G401.6 (cell line): ENCODE results near the gene THRAP3.
"Not testable (repeated sequence)": the region's sequence is repeated elsewhere in the genome, so short reads cannot be mapped to it uniquely, and the experiment has no call there.

Experiments
- FAIRE-seq: peaks from 2 replicates; lab custom pipeline; 2012; peaks lifted over from hg19 to GRCh38; lab: Jason Lieb, UNC

The THRAP3 gene

GRCh38 chr1:36223996-36224536, at the start of gene THRAP3:
TSS of gene THRAP3 (plus strand) at chr1:36224443. CDS start at chr1:36282564, 58,121 bp downstream.
- FAIRE-seq, result peak; percentile 98

DNA sequence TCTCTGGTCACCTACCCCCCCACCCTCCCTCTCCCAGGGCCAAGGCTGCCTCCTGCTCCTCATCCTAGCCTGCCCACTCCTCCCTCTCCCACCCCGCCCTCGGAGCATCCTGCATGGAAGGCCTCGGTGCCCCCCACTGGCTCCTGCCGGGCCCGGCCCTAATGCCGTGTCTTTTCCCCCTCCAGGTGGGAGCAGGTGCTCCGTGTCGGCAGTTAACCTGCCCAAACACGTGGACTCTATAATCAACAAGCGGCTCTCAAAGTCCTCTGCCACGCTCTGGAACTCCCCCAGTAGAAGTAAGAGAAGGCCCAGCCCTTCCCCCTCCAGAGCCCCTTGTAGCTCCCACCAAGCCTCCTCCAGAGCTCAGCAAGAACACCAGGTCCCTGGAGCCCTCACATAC, 49.5 kb upstream of the THRAP3 start:
- no peak for FAIRE-seq

- FAIRE-seq, result no peak
Measured at GRCh38 chr1:36175137-36176095, 48.8 kb upstream of the THRAP3 start.

DNA sequence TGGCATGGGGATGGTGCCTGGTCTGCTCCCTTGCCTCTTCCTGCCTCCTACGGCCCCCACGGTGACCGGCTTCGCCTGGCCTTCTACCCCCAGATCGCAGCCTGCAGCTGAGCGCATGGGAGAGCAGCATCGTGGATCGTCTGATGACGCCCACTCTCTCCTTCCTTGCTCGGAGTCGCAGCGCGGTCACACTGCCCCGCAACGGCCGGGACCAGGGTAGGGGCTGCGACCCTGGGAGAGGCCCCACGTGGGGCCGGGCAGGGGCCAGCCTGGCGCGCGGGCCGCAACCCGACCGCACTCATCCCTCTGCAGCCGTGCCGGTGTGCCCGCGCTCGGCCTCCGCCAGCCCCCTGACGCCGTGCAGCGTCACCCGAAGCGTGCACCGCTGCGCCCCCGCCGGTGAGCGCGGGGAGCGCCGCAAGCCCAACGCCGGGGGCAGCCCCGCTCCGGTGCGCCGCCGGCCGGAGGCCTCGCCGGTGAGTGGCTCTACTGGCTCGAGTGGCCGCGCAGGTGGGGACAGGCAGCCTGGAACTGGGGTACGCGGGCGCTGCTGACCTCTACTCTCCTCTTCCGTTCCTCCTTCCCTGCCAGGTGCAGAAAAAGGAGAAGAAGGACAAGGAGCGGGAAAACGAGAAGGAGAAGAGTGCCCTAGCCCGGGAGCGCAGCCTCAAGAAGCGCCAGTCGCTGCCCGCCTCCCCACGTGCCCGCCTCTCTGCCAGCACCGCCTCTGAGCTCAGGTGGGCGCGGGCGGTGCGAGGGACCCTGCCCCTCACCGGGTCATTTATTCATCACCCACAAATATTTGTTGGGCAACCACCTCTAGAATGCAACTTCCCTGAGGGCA, 47.9 kb upstream of the THRAP3 start:
- no peak for FAIRE-seq

DNA sequence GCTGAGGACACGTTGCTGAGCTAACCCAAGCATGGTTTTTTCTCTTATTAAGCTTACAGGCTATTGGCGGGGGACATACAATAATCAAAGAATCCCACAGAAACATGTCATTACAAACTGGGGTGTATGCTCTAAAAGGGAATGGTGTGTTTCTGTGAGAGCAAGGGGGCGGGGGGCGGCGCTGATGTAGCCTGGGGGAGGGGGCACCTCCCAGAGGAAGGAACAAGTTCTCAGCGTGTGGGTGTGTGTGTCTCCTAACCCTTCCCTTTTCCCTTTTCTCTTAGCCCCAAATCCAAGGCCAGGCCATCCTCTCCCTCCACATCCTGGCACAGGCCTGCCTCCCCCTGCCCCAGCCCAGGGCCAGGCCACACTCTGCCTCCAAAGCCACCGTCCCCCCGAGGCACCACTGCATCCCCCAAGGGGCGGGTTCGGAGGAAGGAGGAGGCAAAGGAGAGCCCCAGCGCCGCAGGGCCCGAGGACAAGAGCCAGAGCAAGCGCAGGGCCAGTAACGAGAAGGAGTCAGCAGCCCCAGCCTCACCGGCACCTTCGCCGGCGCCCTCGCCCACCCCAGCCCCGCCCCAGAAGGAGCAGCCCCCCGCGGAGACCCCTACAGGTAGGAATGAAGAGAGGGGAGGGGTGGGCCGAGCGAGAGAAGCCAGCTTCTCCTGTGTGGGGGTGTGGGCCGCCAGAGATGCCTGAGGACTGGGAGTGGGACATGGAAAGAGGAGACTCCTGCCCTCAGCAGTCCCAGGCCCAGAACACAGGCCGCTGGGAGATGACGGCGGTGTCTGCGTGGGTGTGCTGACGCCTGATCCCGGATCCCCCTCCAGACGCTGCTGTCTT, 46.4 kb upstream of the THRAP3 start:
- FAIRE-seq, result no peak

- FAIRE-seq, result no peak
Measured at GRCh38 chr1:36178471-36179219, 45.6 kb upstream of the THRAP3 start.

GRCh38 chr1:36179220-36179600, 45.0 kb upstream of the THRAP3 start:
- FAIRE-seq, result no peak

GRCh38 chr1:36182734-36183133, 41.5 kb upstream of the THRAP3 start:
- no peak for FAIRE-seq

DNA sequence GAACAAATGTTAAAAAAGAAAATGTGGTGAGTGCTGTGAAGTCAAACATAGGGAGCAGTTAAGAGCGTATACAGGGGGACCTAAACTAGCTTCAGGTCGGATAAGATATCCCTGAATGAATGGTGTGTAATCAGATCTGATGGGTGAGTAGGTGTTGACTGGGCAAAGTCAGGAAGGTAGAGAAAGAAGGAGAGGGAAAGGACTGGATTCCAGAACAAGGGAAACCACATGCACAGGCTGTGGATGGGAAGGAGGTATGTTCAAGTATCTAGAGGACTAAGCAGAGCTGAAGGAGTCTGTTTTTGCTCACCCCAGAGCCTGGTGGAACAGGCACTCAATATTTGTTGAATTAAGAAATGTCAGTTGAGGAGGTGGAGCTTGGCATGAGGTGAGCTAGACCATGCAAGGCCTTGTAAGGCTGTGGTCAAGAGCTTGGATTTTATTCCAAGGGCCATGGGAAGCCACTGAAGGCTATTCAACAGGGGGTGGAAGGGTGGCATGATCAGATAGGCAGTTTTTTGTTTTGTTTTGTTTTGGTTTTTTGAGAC, 40.9 kb upstream of the THRAP3 start:
- FAIRE-seq, result peak; percentile 42

GRCh38 chr1:36187800-36188593, 36.2 kb upstream of the THRAP3 start:
- peak; percentile 98 for FAIRE-seq

DNA sequence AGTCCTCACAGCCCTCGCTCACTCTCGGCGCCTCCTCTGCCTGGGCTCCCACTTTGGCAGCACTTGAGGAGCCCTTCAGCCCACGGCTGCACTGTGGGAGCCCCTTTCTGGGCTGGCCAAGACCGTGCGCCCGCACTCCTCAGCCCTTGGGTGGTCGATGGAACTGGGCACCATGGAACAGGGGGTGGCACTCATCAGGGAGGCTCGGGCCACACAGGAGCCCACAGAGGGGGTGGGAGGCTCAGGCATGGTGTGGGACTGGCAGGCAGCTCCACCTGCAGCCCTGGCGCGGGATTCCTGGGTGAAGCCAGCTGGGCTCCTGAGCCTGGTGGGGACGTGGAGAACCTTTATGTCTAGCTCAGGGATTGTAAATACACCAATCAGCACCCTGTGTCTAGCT, 27.4 kb upstream of the THRAP3 start:
- not testable (repeated sequence) for FAIRE-seq

DNA sequence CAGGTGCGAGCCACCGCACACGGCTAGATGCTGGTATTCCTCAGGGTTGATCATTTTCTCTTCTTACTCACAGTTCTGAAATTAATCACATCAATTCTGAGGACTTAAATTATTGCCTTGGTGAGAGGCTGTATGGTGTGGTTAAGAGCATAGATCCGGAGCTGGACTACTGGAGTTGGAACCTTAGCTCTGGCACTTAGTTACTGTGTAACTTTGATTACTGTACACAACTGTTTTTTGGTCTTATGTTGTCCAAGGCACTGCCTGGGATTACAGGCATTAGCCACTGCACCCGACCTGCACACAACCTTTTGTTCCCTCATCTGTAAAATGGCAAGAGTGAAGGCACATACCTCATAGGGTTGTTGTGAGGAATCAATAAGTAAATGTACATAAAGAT, 25.6 kb upstream of the THRAP3 start:
- FAIRE-seq, result no peak

GRCh38 chr1:36199934-36200741, 24.1 kb upstream of the THRAP3 start:
- FAIRE-seq, result no peak

- no peak for FAIRE-seq
Measured at GRCh38 chr1:36203027-36203553, 21.2 kb upstream of the THRAP3 start.

- no peak for FAIRE-seq
Measured at GRCh38 chr1:36203554-36204346, 20.5 kb upstream of the THRAP3 start.

DNA sequence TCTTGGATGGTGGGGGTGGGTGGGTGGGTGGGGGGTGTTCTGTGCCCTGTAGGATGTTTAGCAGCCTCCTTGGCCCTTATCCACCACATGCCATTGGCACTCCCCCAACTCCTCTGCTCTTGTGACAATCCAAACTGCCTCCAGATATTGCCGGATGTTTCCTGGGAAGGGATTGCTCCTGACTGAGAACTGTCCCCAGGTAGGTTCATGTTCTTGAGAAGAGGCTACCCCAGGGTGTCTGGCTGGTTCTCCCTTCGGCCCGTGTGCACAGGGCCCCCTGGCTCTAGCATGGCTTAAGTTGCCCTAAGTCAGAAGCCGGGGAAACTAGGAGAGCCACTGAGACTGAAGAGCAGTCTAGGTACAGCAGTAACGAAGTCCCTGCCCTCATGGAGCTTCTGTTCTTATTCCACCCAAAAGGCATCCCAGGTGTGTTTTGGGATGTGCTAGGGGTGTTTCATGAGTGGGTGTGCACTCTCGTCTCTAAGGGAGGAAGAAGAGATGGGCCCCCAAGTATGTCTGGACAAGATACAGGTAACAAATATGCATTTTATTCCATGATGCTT, 19.8 kb upstream of the THRAP3 start:
- no peak for FAIRE-seq

DNA sequence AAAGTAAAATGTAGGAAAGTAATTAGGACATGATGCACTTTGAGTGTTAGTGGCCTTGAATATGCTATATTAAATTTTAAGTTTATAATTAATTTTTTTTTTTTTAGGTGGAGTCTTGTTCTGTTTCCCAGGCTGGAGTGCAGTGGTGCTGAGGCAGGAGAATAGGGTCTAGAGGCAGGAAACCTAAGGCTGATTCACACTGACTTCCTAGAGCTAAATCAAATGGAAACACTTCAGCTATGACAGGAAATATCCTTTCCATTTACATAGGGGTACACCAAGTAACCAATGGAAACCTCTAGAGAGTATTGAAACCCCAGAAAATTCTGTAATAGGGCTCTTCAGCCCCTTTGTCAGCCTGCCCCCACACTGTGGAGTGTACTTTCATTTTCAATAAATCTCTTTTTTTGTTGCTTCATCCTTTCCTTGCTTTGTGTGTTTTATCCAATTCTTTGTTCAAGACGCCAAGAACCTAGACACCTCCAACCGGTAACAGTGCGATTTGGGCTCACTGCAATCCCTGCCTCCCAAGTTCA, 17.9 kb upstream of the THRAP3 start:
- no peak for FAIRE-seq
